Measurements from ENCODE around the gene FAS. TPM values are rescaled to one million over a fixed set of nuclear protein-coding genes. Genes with fewer than 3 reads are reported as not detected.

FAS gene
- total RNA-seq, 1 donor from 2014 or later: 6.3 TPM

DNA sequence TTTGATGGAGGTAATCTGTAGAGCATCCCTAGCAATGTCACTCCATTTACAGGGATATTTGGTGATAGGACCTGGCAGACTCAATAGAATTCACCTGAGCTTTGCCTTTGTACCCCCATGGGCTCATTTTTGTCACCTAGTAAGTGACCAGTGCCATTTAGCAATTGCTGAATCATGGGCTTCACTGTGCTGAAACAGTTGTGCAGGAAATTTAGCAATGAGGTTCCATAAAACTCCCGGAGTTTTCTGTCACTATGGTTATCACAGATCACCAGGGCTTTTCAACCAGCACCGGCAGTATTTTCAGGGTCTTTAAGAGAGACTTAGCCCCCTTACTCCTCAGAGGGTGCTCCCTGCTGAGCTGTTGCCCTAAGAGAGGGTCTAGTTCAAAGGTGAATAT lies 40.2 kb downstream of the FAS start:
- Mint-ChIP-seq H3K9me3 (no peaks in the 10 kb centered on the region), H3K4me3 (no peak overlapping the region), H3K36me3 (no peaks in the 10 kb centered on the region), H3K27ac (no peak overlapping the region), H3K27me3 (ENCODE audit: low read depth) (peaks cover 4% of the 10 kb centered on the region), H3K4me1 (peaks cover 23% of the 10 kb centered on the region)
- DNase-seq (ENCODE audit: low spot score in 2 of 2, unreplicated experiment in 2 of 2): no peak
- TF ChIP-seq, protein P1, sequence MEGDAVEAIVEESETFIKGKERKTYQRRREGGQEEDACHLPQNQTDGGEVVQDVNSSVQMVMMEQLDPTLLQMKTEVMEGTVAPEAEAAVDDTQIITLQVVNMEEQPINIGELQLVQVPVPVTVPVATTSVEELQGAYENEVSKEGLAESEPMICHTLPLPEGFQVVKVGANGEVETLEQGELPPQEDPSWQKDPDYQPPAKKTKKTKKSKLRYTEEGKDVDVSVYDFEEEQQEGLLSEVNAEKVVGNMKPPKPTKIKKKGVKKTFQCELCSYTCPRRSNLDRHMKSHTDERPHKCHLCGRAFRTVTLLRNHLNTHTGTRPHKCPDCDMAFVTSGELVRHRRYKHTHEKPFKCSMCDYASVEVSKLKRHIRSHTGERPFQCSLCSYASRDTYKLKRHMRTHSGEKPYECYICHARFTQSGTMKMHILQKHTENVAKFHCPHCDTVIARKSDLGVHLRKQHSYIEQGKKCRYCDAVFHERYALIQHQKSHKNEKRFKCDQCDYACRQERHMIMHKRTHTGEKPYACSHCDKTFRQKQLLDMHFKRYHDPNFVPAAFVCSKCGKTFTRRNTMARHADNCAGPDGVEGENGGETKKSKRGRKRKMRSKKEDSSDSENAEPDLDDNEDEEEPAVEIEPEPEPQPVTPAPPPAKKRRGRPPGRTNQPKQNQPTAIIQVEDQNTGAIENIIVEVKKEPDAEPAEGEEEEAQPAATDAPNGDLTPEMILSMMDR (IDR thresholded peaks at IDR 0.05; ENCODE audit: unreplicated experiment): no peak

DNA sequence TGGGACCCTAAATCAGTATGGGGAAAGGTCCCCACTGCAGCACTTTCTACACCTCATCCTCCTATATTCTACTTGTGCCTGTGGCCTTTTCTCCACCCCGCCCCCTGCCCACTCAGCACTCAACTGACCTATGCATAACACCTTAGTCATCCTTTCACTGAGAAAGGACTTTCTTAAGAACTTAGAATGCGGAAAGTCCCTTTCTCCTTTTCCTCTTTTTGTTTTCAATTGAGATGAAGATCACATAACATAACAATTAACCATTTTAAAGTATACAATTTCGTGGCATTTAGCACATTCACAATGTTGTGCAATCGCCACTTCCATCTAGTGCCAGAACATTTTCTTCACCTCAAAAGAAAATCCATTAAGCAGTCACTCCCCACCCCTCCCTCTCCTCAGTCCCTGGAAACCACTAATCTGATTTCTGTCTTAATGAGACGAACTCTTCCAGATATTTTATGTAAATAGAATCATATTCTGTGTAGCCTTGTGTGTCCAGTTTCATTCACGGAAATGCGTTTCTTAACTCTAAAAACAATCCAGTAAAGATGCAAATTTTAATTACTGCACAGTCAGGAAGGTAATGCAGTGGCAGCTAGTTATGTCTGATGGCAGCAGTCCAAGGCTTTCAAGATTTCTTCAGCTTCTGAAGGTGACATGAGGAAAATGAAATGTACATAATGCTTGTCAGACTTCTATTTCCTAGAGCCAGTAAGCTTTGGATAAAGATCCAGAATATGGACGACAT lies 41.7 kb downstream of the FAS start:
- peaks cover 4% of the 10 kb centered on the region for H3K27me3 Mint-ChIP-seq (ENCODE audit: low read depth)
- no peak for DNase-seq (ENCODE audit: low spot score in 2 of 2, unreplicated experiment in 2 of 2)

GRCh38 chr10:89035461-89035860 lies 44.9 kb downstream of the FAS start:
- H3K9me3 Mint-ChIP-seq: peaks cover 7% of the 10 kb centered on the region
- no peak overlapping the region for H3K4me3 Mint-ChIP-seq
- H3K4me1 Mint-ChIP-seq: peaks cover 21% of the 10 kb centered on the region
- TF ChIP-seq, protein P1 (IDR thresholded peaks at IDR 0.05; ENCODE audit: unreplicated experiment): no peak
- DNase-seq (ENCODE audit: low spot score in 2 of 2, unreplicated experiment in 2 of 2): no peak
- H3K27me3 Mint-ChIP-seq (ENCODE audit: low read depth): peaks cover 4% of the 10 kb centered on the region
- no peak overlapping the region for H3K27ac Mint-ChIP-seq
- H3K36me3 Mint-ChIP-seq: no peaks in the 10 kb centered on the region

More for the DNA sequence above, 41.7 kb downstream of the FAS start:
- H3K4me3 Mint-ChIP-seq: no peak overlapping the region
- H3K4me1 Mint-ChIP-seq: peaks cover 23% of the 10 kb centered on the region
- no peak overlapping the region for H3K27ac Mint-ChIP-seq
- H3K9me3 Mint-ChIP-seq: no peaks in the 10 kb centered on the region
- TF ChIP-seq, protein P1 (IDR thresholded peaks at IDR 0.05; ENCODE audit: unreplicated experiment): no peak
- no peaks in the 10 kb centered on the region for H3K36me3 Mint-ChIP-seq

- Mint-ChIP-seq H3K36me3 (no peaks in the 10 kb centered on the region), H3K4me1 (peaks cover 17% of the 10 kb centered on the region), H3K4me3 (no peak overlapping the region), H3K27ac (no peak overlapping the region), H3K9me3 (peaks cover 22% of the 10 kb centered on the region), H3K27me3 (ENCODE audit: low read depth) (peaks cover 4% of the 10 kb centered on the region)
- no peak for DNase-seq (ENCODE audit: low spot score in 2 of 2, unreplicated experiment in 2 of 2)
- TF ChIP-seq, protein P1 (IDR thresholded peaks at IDR 0.05; ENCODE audit: unreplicated experiment): no peak
Observed at GRCh38 chr10:89037096-89037495, 46.5 kb downstream of the FAS start.

GRCh38 chr10:89042562-89042961 lies 52.0 kb downstream of the FAS start:
- no peaks in the 10 kb centered on the region for H3K36me3 Mint-ChIP-seq
- no peaks in the 10 kb centered on the region for H3K4me1 Mint-ChIP-seq
- DNase-seq (ENCODE audit: low spot score in 2 of 2, unreplicated experiment in 2 of 2): no peak
- no peak overlapping the region for H3K4me3 Mint-ChIP-seq
- no peak overlapping the region for H3K27ac Mint-ChIP-seq
- TF ChIP-seq, protein P1 (IDR thresholded peaks at IDR 0.05; ENCODE audit: unreplicated experiment): no peak
- peaks cover 3% of the 10 kb centered on the region for H3K27me3 Mint-ChIP-seq (ENCODE audit: low read depth)
- peaks cover 22% of the 10 kb centered on the region for H3K9me3 Mint-ChIP-seq
